ENCODE results near the gene PRPS1.

- TF ChIP-seq EZH2 (IDR thresholded peaks at IDR 0.05), result no peak
- TF ChIP-seq CTCF (IDR thresholded peaks at IDR 0.05), result peak; percentile 96
These were observed 26.8 kb downstream of the PRPS1 start for GRCh38 chrX:107654872-107655761.
